SK-N-MC (cell line): ENCODE data around the gene AGMO.

Source experiments
- DNase-seq: peaks from one replicate; pipeline ENCODE4 v3.0.0-alpha.2; 2011; ENCODE audit warnings: low read depth, low spot score
- H3K27ac ChIP-seq: fragments of 200-600 bp; sonication (generic); 2 replicates; pipeline ENCODE4 v1.5.1; 2016; ENCODE audit warnings: mixed run types
- H3K36me3 ChIP-seq: fragments of 200-600 bp; sonication (generic); 2 replicates; pipeline ENCODE4 v1.6.1; 2017; ENCODE audit warnings: antibody characterized with exemption, low read length, mixed read lengths; ENCODE audit not compliant: insufficient read depth
- H3K4me3 ChIP-seq: fragments of 200-600 bp; sonication (generic); 2 replicates; pipeline ENCODE4 v1.5.1; 2016
- H3K9ac ChIP-seq: fragments of 200-600 bp; sonication (generic); 2 replicates; pipeline ENCODE4 v1.8.0; 2017; ENCODE audit warnings: mixed run types, mixed read lengths; ENCODE audit not compliant: insufficient read length
- H3K9me3 ChIP-seq: fragments of 200-600 bp; sonication (generic); 2 replicates; pipeline ENCODE4 v1.6.1; 2017; ENCODE audit warnings: low read depth, mild to moderate bottlenecking, antibody characterized with exemption, low read length, moderate library complexity, mixed read lengths
- EZH2 ChIP-seq: fragments of 200-600 bp; sonication (generic); IDR thresholded peaks from one replicate; pipeline ENCODE4 v1.6.1; 2017; ENCODE audit warnings: antibody characterized with exemption
- FOXP2 ChIP-seq: optimal IDR thresholded peaks from 2 replicates; pipeline ENCODE3; 2011; ENCODE audit warnings: mild to moderate bottlenecking, moderate library complexity; ENCODE audit not compliant: insufficient read depth; ENCODE audit errors: extremely low read length, control extremely low read depth
- POLR2AphosphoS5 ChIP-seq: IDR thresholded peaks from 2 replicates; pipeline ENCODE4 v1.6.1; 2012; ENCODE audit warnings: mild to moderate bottlenecking, low read depth, low read length, borderline replicate concordance

Gene AGMO

DNA sequence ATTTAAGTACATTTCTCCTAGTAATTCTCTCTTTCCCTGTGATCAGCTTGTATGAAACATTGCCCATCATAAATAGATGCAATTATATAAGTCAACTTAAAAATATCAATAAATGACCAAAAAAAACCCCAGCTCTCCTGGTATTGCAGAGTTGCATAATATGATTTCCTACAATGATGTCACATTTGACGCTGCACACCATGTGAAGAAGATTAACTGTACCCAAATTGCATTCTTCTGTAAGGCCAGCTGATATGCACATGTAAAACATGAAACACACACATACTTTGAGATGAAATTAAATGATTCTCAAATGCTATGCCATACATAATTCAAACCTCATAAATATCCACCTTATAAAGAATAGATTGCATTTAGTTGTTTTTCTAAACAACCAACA lies 115.5 kb downstream of the AGMO start:
- no peak for DNase-seq
- no peak overlapping the region for H3K4me3 ChIP-seq
- H3K9me3 ChIP-seq: no peaks in the 10 kb centered on the region
- no peak overlapping the region for H3K27ac ChIP-seq
- no peaks in the 10 kb centered on the region for H3K36me3 ChIP-seq
- no peak overlapping the region for H3K9ac ChIP-seq
- no peak for TF ChIP-seq EZH2

- TF ChIP-seq FOXP2 (no peak), POLR2AphosphoS5 (no peak), EZH2 (no peak)
- Histone ChIP-seq H3K36me3 (no peaks in the 10 kb centered on the region), H3K4me3 (no peak overlapping the region), H3K27ac (no peak overlapping the region), H3K9ac (no peak overlapping the region), H3K9me3 (no peaks in the 10 kb centered on the region)
- no peak for DNase-seq
Observed at GRCh38 chr7:15441915-15442314, 119.9 kb downstream of the AGMO start.

GRCh38 chr7:15440482-15440881 lies 121.3 kb downstream of the AGMO start:
- H3K9me3 ChIP-seq: no peaks in the 10 kb centered on the region
- no peaks in the 10 kb centered on the region for H3K36me3 ChIP-seq
- no peak overlapping the region for H3K4me3 ChIP-seq
- no peak overlapping the region for H3K9ac ChIP-seq
- H3K27ac ChIP-seq: no peak overlapping the region
- no peak for DNase-seq
- TF ChIP-seq POLR2AphosphoS5 (no peak), EZH2 (no peak), FOXP2 (no peak)

- DNase-seq: no peak
- H3K27ac ChIP-seq: no peak overlapping the region
- H3K9me3 ChIP-seq: no peaks in the 10 kb centered on the region
- TF ChIP-seq EZH2: no peak
- no peak for TF ChIP-seq POLR2AphosphoS5
- TF ChIP-seq FOXP2: no peak
- no peak overlapping the region for H3K9ac ChIP-seq
- no peak overlapping the region for H3K4me3 ChIP-seq
- no peaks in the 10 kb centered on the region for H3K36me3 ChIP-seq
Observed at GRCh38 chr7:15439853-15440252, 122.0 kb downstream of the AGMO start.

GRCh38 chr7:15433151-15433550 lies 128.7 kb downstream of the AGMO start:
- no peak for TF ChIP-seq FOXP2
- no peak for TF ChIP-seq EZH2
- TF ChIP-seq POLR2AphosphoS5: no peak
- no peaks in the 10 kb centered on the region for H3K36me3 ChIP-seq
- no peak for DNase-seq
- H3K27ac ChIP-seq: no peak overlapping the region
- no peak overlapping the region for H3K9ac ChIP-seq
- no peaks in the 10 kb centered on the region for H3K9me3 ChIP-seq
- no peak overlapping the region for H3K4me3 ChIP-seq

DNA sequence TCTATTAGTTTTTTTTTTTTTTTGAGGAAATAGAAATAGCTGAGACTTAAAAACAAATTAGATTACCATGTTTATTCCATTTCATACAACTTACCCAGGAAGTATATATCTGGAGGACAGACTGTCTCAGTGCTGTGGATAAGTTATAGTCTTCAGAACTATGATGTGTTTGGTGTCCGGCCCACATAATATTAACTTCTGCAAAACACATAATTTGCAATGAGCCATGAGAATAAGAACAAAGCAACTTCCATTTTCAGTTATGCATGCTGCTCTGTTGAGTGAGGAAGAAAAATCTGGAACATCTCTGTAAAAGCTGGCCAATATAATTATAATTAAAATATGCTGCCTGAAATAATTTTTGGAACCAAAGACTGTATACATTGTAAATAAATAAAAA lies 130.9 kb downstream of the AGMO start:
- no peak for TF ChIP-seq FOXP2
- TF ChIP-seq POLR2AphosphoS5: no peak
- no peak for TF ChIP-seq EZH2
- H3K9ac ChIP-seq: no peak overlapping the region
- no peak overlapping the region for H3K27ac ChIP-seq
- no peak for DNase-seq
- no peaks in the 10 kb centered on the region for H3K9me3 ChIP-seq
- H3K4me3 ChIP-seq: no peak overlapping the region
- no peaks in the 10 kb centered on the region for H3K36me3 ChIP-seq

DNA sequence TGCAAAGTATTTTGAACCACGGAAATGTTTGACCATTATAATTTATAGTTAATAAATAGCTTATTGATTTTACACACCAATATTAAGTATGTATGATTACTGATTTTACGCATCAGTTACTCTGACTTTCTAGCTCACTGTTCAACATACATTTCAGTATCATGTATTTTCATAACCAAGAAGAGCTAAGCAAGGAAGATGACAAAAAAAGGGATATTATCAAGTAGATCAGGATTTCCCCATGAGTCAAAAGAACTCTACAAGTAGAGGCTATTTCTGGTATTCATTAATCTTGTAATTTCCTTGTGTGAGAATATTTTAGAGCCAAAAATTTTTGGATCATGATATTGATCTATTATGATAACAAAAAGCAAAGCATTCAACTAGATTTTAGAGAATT lies 131.6 kb downstream of the AGMO start:
- no peak overlapping the region for H3K4me3 ChIP-seq
- H3K27ac ChIP-seq: no peak overlapping the region
- TF ChIP-seq EZH2 (no peak), FOXP2 (no peak), POLR2AphosphoS5 (no peak)
- DNase-seq: no peak
- H3K36me3 ChIP-seq: no peaks in the 10 kb centered on the region
- no peak overlapping the region for H3K9ac ChIP-seq
- no peaks in the 10 kb centered on the region for H3K9me3 ChIP-seq

GRCh38 chr7:15424468-15424867 lies 137.3 kb downstream of the AGMO start:
- TF ChIP-seq POLR2AphosphoS5 (no peak), FOXP2 (no peak), EZH2 (no peak)
- no peak overlapping the region for H3K27ac ChIP-seq
- no peak overlapping the region for H3K4me3 ChIP-seq
- no peaks in the 10 kb centered on the region for H3K9me3 ChIP-seq
- no peak overlapping the region for H3K9ac ChIP-seq
- H3K36me3 ChIP-seq: no peaks in the 10 kb centered on the region
- DNase-seq: no peak

GRCh38 chr7:15419596-15419995 lies 142.2 kb downstream of the AGMO start:
- Histone ChIP-seq H3K27ac (peak overlapping the region; percentile 26; the same call in 1 of the 2 replicates), H3K36me3 (no peaks in the 10 kb centered on the region), H3K9ac (no peak overlapping the region), H3K4me3 (no peak overlapping the region), H3K9me3 (0 out of 2 replicates have a peak, but pooled peaks cover under 1% of the 10 kb centered on the region)
- no peak for DNase-seq
- TF ChIP-seq POLR2AphosphoS5 (no peak), EZH2 (no peak), FOXP2 (no peak)
